GM23338 (cell line): ENCODE results near the gene LIX1.

Source experiments
- CREB1 ChIP-seq: fragments of 250-450 bp; sonication (Bioruptor Pico); IDR thresholded peaks from 2 replicates; pipeline ENCODE4 v1.5.0; 2020; ENCODE audit warnings: low read depth, mild to moderate bottlenecking, moderate library complexity
- EZH2 ChIP-seq: fragments of 200-600 bp; sonication (generic); IDR thresholded peaks from one replicate; pipeline ENCODE4 v1.8.0; 2017; ENCODE audit warnings: antibody characterized with exemption, mild to moderate bottlenecking, low read depth; ENCODE audit not compliant: unreplicated experiment
- EZH2phosphoT487 ChIP-seq: fragments of 200-600 bp; sonication (generic); IDR thresholded peaks from one replicate; pipeline ENCODE4 v1.8.1; 2018; ENCODE audit warnings: antibody characterized with exemption; ENCODE audit not compliant: unreplicated experiment
- JUNB ChIP-seq: IDR thresholded peaks from one replicate; pipeline ENCODE4 v1.6.1; 2016; ENCODE audit warnings: antibody characterized with exemption; ENCODE audit not compliant: unreplicated experiment
- NANOG ChIP-seq: IDR thresholded peaks from 2 replicates; pipeline ENCODE4 v1.6.1; 2016; ENCODE audit warnings: antibody characterized with exemption, borderline replicate concordance
- POLR2AphosphoS5 ChIP-seq: IDR thresholded peaks from 2 replicates; pipeline ENCODE4 v1.6.1; 2016; ENCODE audit warnings: antibody characterized with exemption, low read depth
- REST ChIP-seq: IDR thresholded peaks from one replicate; pipeline ENCODE4 v1.6.1; 2018; ENCODE audit warnings: antibody characterized with exemption; ENCODE audit not compliant: unreplicated experiment
- STAT1 ChIP-seq: IDR thresholded peaks from one replicate; pipeline ENCODE4 v1.6.1; 2016; ENCODE audit warnings: antibody characterized with exemption; ENCODE audit not compliant: unreplicated experiment
- ZNF114 ChIP-seq: fragments of 250-450 bp; sonication (Bioruptor Pico); IDR thresholded peaks from 2 replicates; pipeline ENCODE4 v1.5.0; 2020; ENCODE audit warnings: mild to moderate bottlenecking, moderate library complexity
- ZNF331 ChIP-seq: fragments of 250-450 bp; sonication (Bioruptor Pico); IDR thresholded peaks from 2 replicates; pipeline ENCODE4 v1.5.0; 2020; ENCODE audit warnings: low read depth, mild to moderate bottlenecking, moderate library complexity
- ZNF462 ChIP-seq: fragments of 250-450 bp; sonication (Bioruptor Pico); IDR thresholded peaks from 2 replicates; pipeline ENCODE4 v1.5.0; 2020; ENCODE audit warnings: mild to moderate bottlenecking, moderate library complexity
- TF ChIP-seq, protein P1 (sequence below), 2 experiments: fragments of 200-600 bp in 1 of 2; sonication (generic) in 1 of 2; conservative IDR thresholded peaks; 2 replicates each; pipeline versions ENCODE4 v1.5.1 to v1.6.1; 2016 to 2017; ENCODE audit warnings: antibody characterized with exemption in 2 of 2, low read depth in 2 of 2, mild to moderate bottlenecking in 2 of 2, moderate library complexity in 1 of 2
- TF ChIP-seq, protein P2 (sequence below): IDR thresholded peaks from 2 replicates; pipeline ENCODE4 v1.6.1; 2016; ENCODE audit warnings: antibody characterized with exemption

GRCh38 chr5:97148288-97148687 lies 5.9 kb upstream of the LIX1 start:
- TF ChIP-seq EZH2 (no peak), POLR2AphosphoS5 (no peak), EZH2phosphoT487 (no peak), REST (no peak), JUNB (no peak), STAT1 (no peak), CREB1 (no peak), ZNF462 (CRISPR knock-in tag) (no peak), NANOG (no peak), ZNF114 (no peak), ZNF331 (no peak)
- TF ChIP-seq, protein P1, sequence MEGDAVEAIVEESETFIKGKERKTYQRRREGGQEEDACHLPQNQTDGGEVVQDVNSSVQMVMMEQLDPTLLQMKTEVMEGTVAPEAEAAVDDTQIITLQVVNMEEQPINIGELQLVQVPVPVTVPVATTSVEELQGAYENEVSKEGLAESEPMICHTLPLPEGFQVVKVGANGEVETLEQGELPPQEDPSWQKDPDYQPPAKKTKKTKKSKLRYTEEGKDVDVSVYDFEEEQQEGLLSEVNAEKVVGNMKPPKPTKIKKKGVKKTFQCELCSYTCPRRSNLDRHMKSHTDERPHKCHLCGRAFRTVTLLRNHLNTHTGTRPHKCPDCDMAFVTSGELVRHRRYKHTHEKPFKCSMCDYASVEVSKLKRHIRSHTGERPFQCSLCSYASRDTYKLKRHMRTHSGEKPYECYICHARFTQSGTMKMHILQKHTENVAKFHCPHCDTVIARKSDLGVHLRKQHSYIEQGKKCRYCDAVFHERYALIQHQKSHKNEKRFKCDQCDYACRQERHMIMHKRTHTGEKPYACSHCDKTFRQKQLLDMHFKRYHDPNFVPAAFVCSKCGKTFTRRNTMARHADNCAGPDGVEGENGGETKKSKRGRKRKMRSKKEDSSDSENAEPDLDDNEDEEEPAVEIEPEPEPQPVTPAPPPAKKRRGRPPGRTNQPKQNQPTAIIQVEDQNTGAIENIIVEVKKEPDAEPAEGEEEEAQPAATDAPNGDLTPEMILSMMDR (conservative IDR thresholded peaks at IDR 0.05; ENCODE audit: low read depth in 2 of 2): no peak
- TF ChIP-seq, protein P2, sequence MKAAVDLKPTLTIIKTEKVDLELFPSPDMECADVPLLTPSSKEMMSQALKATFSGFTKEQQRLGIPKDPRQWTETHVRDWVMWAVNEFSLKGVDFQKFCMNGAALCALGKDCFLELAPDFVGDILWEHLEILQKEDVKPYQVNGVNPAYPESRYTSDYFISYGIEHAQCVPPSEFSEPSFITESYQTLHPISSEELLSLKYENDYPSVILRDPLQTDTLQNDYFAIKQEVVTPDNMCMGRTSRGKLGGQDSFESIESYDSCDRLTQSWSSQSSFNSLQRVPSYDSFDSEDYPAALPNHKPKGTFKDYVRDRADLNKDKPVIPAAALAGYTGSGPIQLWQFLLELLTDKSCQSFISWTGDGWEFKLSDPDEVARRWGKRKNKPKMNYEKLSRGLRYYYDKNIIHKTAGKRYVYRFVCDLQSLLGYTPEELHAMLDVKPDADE: no peak
